PFSK-1 (cell line): ENCODE results near the gene ETV1.

Experiments used
- SIN3A ChIP-seq: IDR thresholded peaks from 2 replicates; pipeline ENCODE4 v1.6.1; 2012; ENCODE audit warnings: mild to moderate bottlenecking, low read length, moderate library complexity, borderline replicate concordance; ENCODE audit not compliant: insufficient read depth
- TAF1 ChIP-seq: IDR thresholded peaks from 2 replicates; pipeline ENCODE4 v1.6.1; 2012; ENCODE audit warnings: low read length, control low read depth, borderline replicate concordance; ENCODE audit not compliant: insufficient read depth

DNA sequence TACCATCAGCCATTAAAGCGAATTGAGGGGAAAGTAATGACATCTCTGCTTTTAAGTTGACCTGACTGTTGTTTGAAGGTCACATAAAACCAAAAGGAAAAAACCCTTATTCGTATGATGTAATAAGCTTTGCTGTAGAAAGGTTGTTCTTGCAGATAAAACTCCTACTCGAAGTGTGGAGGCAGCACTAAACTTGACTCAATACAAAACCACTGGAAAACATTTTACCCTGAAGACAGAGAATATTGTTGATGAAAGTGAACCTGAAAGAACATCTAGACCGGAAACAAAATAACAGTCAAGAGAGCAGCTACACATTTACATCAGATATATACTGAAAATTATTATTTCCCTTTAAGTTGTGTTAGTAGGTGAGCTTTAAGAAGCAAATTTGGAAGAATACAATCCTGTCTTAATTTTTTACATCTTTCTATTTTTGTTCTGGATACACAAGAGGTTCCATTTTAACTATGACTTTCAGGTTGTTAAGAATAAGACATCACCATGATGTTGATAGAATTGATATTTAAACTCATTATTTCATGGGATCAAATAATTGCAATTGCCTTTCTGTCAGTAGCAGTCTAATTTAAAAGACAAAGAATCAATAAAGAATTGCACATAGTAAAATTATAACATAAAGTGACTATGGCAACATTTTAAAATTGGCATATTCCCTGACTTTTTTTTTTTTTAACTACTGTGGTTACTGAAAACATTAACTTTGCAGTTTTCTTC, 6.4 kb downstream of the ETV1 start:
- TF ChIP-seq TAF1 = no peak
- TF ChIP-seq SIN3A = peak; percentile 55; the same call in 1 of the 2 replicates
